ENCODE measurements around the gene ANKRD24. TPM values are rescaled to one million over a fixed set of nuclear protein-coding genes. Genes with fewer than 3 reads are reported as not detected.

Gene ANKRD24
- total RNA-seq, 1 experiment from 2014 or later = 0.26 TPM

GRCh38 chr19:4149518-4150288 is 32.8 kb upstream of the ANKRD24 start:
- Histone ChIP-seq H3K27ac (ENCODE audit: low read length) (no peak overlapping the region), H3K27me3 (ENCODE audit: control insufficient read depth, insufficient read depth, low read length) (no peaks in the 10 kb centered on the region), H3K4me3 (ENCODE audit: low read depth in 2 of 2, low read length in 2 of 2) (no peak overlapping the region), H3K36me3 (ENCODE audit: control insufficient read depth, insufficient read depth, low read length) (no peaks in the 10 kb centered on the region), H3K4me1 (ENCODE audit: control insufficient read depth, insufficient read depth, low read length) (peaks cover 8% of the 10 kb centered on the region; the same call in 1 of the 2 replicates), H3K9me3 (ENCODE audit: control insufficient read depth, insufficient read depth, low read depth, low read length) (no peaks in the 10 kb centered on the region)
- in situ Hi-C loops (cut with HindIII; ENCODE audit: low pct_unique_long_range_greater_than_20kb, low sequenced_read_pairs) = no loop called here
- POLR2A ChIA-PET = no interaction called here
- intact Hi-C loops (cut with micrococcal nuclease; ENCODE audit: unreplicated experiment) = loop anchor here (10.0 kb wide), 1 partner anchor 55 kb away; no protein-coding TSS in a partner anchor
- BruUV-seq (replicated peaks) = no TSS peak
- CTCF ChIA-PET = interaction anchor here (0.7 kb wide), 1 partner anchor 52 kb away, joined by 3 read pairs; no protein-coding TSS in a partner anchor
- ATAC-seq = no peak
- no peak for DNase-seq (ENCODE audit: low read depth, low spot score)
- TF ChIP-seq SIN3A (IDR thresholded peaks at IDR 0.05; ENCODE audit: borderline replicate concordance, insufficient read depth, low read depth, low read length) = no peak
- no peak for TF ChIP-seq CTCF (IDR thresholded peaks at IDR 0.05)
- no peak for TF ChIP-seq POLR2AphosphoS5 (IDR thresholded peaks at IDR 0.05; ENCODE audit: low read depth, low read length)
- no peak for TF ChIP-seq REST (IDR thresholded peaks at IDR 0.05; ENCODE audit: insufficient read depth in 1 of 2, low read depth in 2 of 2, low read length in 1 of 2)
- no peak for TF ChIP-seq TCF7L2 (IDR thresholded peaks at IDR 0.05; ENCODE audit: low read depth, low read length)

GRCh38 chr19:4151623-4152022 is 30.9 kb upstream of the ANKRD24 start:
- no peak overlapping the region for H3K27ac ChIP-seq (ENCODE audit: low read length)
- H3K9me3 ChIP-seq (ENCODE audit: control insufficient read depth, insufficient read depth, low read depth, low read length) = no peaks in the 10 kb centered on the region
- H3K4me1 ChIP-seq (ENCODE audit: control insufficient read depth, insufficient read depth, low read length) = peaks cover 4% of the 10 kb centered on the region; the same call in 1 of the 2 replicates
- TF ChIP-seq REST (IDR thresholded peaks at IDR 0.05; ENCODE audit: insufficient read depth in 1 of 2, low read depth in 2 of 2, low read length in 1 of 2) = no peak
- no peak for TF ChIP-seq CTCF (IDR thresholded peaks at IDR 0.05)
- TF ChIP-seq TCF7L2 (IDR thresholded peaks at IDR 0.05; ENCODE audit: low read depth, low read length) = no peak
- TF ChIP-seq SIN3A (IDR thresholded peaks at IDR 0.05; ENCODE audit: borderline replicate concordance, insufficient read depth, low read depth, low read length) = no peak
- TF ChIP-seq POLR2AphosphoS5 (IDR thresholded peaks at IDR 0.05; ENCODE audit: low read depth, low read length) = no peak
- no peak for ATAC-seq
- POLR2A ChIA-PET = no interaction called here
- BruUV-seq (replicated peaks) = no TSS peak
- intact Hi-C loops (cut with micrococcal nuclease; ENCODE audit: unreplicated experiment) (no loop called here), in situ Hi-C loops (cut with HindIII; ENCODE audit: low pct_unique_long_range_greater_than_20kb, low sequenced_read_pairs) (no loop called here)
- CTCF ChIA-PET = no interaction called here
- no peaks in the 10 kb centered on the region for H3K27me3 ChIP-seq (ENCODE audit: control insufficient read depth, insufficient read depth, low read length)
- H3K4me3 ChIP-seq (ENCODE audit: low read depth in 2 of 2, low read length in 2 of 2) = no peak overlapping the region
- no peaks in the 10 kb centered on the region for H3K36me3 ChIP-seq (ENCODE audit: control insufficient read depth, insufficient read depth, low read length)
- DNase-seq (ENCODE audit: low read depth, low spot score) = no peak
